CD4-positive, alpha-beta T cell treated with Interleukin-4 for 1 hour (primary cell): ENCODE results near the gene TMEM145.

Experiments
- DNase-seq, 2 donors: peaks; one replicate each; pipeline ENCODE4 v3.0.0-alpha.2; 2020 to 2022

Gene TMEM145

GRCh38 chr19:42278452-42279154 is 34.5 kb upstream of the TMEM145 start:
- no peak for DNase-seq

GRCh38 chr19:42279155-42279901 is 33.8 kb upstream of the TMEM145 start:
- no peak for DNase-seq

- DNase-seq = peak; percentile 90 to 91
Measured at GRCh38 chr19:42279902-42280814, 33.0 kb upstream of the TMEM145 start.

- no peak for DNase-seq
Measured at GRCh38 chr19:42280815-42281145, 32.3 kb upstream of the TMEM145 start.

GRCh38 chr19:42281146-42281826 is 31.8 kb upstream of the TMEM145 start:
- DNase-seq = peak in 1 of 2 donors; percentile 43

DNA sequence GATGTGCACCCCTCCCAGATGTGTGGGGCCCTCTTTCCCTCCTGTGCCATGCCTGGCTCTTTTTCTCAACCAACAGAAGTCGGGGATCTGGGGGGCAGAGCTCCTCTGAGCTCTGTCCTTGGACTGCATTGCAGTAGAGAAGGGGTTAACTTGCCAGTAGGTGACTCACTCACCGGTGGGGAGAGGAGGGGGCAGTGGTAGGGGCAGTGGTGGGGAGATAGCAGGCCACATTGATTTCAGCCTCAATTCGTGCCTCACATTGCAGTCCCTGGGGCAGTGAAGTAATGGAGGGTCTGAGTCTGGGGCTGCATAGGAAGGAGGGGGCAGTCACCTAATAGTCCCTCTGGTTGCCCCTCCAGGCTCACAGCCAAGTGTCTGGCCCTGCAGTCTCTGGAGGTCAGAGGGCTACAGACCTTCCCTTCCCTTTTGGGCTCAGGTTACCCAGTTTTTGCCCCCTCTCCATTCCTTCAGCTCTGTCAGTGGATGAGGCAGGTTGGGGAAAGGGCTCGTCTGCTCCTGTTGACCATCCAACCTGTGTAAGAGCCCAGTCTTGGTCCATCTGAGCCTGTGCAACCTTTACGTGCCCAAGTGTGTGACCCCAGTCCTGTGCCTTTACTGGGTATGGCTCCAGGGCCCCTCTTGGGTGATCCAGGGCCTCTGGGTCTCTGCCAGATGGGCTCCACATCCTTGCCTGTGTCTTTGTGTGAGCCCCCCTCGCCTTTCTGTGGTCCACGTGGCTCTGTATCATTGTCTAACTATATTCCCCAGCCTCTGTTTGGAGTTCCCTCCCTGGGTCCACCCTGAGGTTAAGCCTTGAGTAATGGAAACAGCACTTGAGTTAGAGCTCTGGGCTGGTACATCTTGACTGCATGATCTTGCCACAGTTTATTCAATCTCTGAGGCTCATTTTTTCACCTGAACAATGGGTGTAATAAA is 31.0 kb upstream of the TMEM145 start:
- DNase-seq = no peak

DNA sequence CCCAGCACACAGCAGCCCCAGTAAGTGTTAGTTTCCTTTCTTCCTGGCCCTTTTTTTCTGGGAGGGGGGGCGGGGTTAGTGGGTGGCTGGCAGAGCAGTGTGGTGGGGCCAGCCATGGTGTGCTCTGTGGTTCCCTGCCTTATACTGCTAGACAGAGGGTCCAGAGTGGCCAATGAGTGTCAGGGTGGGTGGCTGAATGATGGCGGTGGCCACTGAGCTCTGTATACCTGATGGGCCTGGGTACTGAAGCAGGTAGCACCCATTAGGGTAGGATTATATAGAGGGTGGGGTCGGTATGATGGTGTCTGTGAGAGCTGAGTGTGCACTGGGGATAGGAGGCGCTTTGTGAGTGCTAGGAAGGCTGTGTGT is 30.3 kb upstream of the TMEM145 start:
- no peak for DNase-seq

DNA sequence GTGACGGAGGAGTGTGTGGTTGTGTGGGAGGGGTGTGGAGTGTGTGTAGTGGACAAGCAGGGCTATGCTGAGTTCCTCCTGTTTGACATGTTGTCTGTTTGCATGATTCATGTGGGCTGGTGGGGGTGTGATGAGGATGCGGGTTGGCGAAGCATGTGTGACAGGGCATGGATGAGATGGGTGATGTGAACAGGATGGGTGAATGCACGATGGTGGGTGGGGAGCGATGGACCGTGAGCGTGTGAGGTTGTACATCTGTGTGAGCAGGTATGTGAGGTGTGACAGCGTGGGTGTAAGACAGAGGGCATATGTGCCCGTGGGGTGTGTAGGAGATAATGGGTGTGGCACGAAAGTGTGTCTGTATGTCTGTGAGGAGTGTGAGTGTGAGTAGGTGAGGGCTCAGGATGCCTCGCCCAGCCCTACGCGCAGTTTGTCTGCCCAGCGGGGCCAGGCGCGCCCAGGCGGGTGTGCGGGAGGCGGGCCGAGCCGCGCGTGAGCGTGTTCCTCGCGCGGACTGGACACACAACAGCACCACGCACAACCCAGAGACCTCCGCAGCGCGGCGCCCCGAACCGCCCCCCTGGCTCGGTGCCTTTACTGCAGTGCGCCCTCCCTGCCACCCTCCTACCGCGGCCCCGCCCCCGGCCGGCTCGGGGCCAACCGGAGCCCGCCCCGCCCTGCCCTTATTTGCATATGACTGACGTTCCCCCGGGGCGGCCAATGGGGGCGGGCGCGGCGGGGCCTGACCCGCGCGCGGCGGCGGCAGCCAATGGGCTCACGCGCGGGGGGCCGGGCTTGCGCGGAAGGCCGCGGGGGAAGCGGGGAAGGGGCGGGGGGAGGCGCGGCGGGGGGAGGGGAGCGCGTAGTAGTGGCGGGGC is 29.7 kb upstream of the TMEM145 start:
- peak; percentile 96 for DNase-seq

DNA sequence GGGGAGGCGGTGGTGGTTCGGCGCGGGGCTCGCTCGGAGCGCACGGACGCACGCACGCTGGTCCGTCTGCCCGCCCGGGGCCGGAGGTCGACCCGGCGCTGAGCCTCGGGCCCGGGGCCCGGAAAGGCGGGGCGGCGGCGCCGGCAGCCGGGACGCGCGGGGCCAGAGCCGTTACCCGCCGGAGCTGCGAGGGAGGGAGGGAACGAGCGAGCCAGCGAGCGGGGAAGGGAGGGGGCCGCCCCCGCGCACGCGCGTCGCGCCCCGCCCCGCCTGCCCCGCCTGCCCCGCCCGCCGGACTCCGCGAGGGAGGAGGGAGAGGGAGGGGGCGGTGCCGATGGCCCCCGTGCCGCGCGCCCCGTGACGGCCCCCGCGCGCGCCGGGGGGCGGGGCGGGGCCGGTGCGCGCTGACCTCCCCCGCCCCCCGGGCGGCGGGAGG is 29.0 kb upstream of the TMEM145 start:
- peak; percentile 88 to 92 for DNase-seq

DNA sequence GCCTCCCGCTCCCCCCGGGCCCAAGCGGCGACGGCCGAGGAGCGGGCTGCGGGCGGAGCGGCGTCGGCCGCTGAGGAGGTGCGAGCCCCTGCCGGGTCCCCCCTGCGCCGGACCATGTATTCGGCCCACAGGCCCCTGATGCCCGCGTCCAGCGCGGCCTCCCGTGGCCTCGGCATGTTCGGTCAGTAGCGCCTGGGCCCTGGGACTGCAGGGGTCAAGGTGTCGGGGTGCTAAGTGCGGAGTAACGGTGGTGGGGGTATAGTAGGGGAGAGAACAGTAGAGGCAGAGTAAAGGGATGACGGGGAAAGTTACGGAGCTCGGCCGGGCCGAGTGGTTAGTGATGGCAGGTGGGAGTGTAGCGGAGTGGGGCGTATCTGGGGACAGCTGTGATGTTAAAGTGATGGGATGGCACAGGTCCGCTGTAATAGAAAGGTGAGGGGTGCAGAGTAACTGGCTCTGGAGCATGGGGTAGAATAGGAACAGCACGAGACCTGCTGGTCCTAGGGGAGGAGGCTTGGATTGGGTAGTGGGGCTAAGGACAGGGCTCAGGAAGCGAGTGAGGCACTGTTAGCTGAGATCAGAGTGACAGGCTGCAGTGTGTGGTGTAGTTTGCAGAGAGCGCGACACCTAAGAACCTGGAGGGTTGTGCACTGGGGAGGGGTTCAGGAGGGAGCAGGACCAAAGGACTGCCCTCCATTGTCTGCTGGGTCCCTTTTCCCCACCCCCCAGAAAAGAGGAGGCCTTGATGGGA is 28.3 kb upstream of the TMEM145 start:
- no peak for DNase-seq

GRCh38 chr19:42285541-42285941 is 27.6 kb upstream of the TMEM145 start:
- DNase-seq = no peak

DNA sequence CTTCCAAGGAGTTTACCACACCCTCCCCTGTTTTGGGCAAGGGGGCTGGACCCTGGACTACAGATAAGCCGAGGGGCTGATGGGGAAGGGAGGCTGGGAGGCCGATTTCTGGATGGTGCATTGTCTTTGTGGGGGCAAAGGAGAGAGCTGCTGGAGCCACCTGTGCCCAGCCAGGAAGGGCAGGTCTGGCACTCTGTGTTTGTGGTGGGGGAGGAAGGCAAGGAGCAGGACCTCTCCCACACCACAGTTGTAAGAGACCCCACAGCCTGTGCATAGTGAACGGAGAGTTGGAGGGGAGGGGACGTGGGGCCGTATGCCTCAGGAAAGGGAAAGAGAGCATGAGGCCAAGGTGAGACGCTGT is 27.1 kb upstream of the TMEM145 start:
- DNase-seq = no peak

DNA sequence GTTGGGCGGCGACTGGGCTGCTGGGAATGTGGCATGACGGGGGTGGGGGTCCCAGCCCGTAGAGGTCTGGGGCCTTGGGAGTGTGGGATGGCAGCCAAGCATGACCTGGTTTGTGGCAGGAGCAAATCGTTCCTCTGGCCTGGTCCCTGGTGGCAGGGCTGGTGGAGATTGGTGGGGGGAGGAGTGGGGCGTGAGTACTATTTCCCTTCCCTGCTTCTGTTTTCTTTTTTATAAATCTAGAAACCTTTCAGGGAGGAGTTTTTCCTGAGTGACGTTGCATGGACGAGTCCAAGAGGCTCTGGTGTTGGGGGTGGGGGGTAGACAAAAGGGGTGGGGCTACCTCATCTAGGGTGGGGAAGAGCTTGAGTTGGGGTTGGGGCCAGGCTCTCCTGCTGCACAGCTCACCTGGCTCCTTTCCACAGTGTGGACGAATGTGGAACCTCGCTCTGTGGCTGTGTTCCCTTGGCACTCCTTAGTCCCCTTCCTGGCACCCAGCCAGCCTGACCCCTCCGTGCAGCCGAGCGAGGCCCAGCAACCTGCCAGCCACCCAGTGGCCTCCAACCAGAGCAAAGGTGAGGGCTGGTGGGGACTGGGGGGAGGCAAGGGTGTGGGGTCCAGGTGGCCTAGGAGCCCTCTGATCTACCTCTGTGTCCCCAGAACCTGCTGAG is 26.6 kb upstream of the TMEM145 start:
- no peak for DNase-seq

DNA sequence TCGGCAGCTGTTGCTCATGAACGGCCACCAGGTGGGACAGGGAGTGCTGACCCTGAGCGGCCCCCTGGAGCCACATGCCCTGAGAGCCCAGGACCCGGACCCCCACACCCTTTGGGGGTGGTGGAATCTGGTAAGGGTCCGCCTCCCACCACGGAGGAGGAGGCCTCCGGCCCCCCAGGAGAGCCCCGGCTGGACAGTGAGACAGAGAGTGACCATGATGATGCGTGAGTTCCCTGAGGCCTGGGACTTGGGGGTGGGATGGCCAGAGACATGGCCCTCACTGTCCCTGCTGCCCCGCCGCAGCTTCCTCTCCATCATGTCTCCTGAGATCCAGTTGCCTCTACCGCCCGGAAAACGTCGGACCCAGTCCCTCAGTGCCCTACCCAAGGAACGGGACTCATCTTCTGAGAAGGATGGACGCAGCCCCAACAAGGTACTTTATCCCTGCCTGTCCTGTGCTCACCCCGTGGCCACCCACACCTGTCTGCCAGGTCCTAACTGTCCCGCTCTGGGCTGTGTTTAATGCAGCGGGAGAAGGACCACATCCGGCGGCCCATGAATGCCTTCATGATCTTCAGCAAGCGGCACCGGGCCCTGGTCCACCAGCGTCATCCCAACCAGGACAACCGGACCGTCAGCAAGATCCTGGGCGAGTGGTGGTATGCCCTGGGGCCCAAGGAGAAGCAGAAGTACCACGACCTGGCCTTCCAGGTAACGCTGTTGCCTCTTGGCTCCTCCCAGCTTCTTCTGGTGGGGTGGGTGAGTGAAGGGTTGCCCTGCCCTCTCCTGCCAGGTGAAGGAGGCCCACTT is 25.9 kb upstream of the TMEM145 start:
- DNase-seq = no peak

DNA sequence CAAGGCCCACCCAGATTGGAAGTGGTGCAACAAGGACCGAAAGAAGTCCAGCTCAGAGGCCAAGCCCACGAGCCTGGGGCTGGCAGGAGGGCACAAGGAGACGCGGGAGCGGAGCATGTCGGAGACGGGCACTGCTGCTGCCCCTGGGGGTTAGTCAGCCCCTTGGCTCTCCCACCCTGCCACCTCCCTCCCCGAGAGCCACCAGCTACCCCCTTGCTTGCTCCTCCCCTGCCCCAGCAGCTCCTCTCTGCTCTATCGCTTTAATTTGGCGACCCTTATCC is 25.3 kb upstream of the TMEM145 start:
- DNase-seq = no peak

DNA sequence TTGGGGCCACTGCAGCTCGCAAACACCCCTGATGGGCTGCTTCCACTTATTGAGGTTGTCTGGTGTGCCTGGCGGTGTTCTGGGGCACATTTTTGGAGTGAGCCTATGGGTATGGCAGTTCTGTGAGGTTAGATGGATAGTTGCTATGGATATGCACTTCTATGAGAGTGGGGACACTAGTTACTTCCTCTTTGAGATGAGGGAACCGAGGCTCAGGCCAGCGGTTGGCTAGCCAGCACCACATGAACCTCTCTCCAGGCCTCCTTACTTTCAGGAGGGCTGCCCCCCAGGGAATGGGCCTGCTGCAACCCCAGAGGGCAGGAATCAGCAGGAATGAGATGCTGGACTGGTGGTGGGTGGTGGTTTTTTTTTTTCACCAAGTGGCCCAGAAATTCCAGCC is 24.7 kb upstream of the TMEM145 start:
- DNase-seq = no peak

DNA sequence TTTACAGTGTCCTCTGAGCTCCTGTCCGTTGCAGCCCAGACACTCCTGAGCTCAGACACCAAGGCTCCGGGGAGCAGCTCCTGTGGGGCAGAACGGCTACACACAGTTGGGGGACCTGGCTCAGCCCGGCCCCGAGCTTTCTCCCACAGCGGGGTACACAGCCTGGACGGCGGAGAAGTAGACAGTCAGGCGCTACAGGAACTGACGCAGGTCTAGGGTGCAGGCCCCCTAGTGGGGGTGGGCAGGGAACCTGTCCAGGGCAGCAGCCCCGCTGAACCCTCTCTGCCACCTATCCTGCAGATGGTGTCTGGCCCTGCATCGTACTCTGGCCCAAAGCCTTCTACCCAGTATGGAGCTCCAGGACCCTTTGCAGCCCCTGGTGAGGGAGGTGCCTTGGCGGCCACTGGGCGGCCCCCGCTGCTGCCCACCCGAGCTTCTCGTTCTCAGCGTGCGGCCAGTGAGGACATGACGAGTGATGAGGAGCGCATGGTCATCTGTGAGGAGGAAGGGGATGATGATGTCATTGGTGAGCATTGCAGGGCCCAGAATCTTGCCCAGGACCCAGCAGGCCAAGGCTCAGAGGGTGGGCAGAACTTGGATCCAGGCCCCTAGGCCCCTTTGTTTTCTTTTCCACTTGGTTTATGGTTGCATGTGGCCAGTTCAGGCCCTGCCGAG is 24.1 kb upstream of the TMEM145 start:
- DNase-seq = no peak

- no peak for DNase-seq
Measured at GRCh38 chr19:42289556-42290041, 23.5 kb upstream of the TMEM145 start.
